ENCODE results near the gene KCNK13. TPM values are rescaled to one million over a fixed set of nuclear protein-coding genes. Genes with fewer than 3 reads are reported as not detected.

KCNK13 gene
- total RNA-seq, 1 experiment from 2014 or later = 0.17 TPM

GRCh38 chr14:90179809-90180779 lies 118.3 kb downstream of the KCNK13 start:
- CTCF ChIA-PET = no interaction called here

DNA sequence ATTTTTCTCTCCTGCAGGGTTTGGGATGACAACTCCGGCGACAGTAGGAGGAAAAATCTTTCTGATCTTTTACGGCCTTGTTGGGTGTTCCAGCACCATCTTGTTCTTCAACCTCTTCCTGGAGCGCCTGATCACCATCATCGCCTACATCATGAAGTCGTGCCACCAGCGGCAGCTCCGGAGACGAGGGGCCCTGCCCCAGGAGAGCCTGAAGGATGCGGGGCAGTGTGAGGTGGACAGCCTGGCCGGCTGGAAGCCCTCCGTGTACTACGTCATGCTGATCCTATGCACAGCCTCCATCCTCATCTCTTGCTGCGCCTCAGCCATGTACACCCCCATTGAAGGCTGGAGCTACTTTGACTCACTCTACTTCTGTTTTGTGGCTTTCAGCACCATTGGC lies 122.3 kb downstream of the KCNK13 start:
- peaks cover 21% of the 10 kb centered on the region for H3K27me3 Mint-ChIP-seq (ENCODE audit: low read depth)
- no peak for DNase-seq (ENCODE audit: low spot score)
- peaks cover 16% of the 10 kb centered on the region for H3K9me3 Mint-ChIP-seq
- ChIA-PET POLR2A (no interaction called here), CTCF (no interaction called here)
- TF ChIP-seq OVOL2 (CRISPR knock-in tag; IDR thresholded peaks at IDR 0.05; ENCODE audit: borderline replicate concordance) = no peak
- TF ChIP-seq, protein P1, sequence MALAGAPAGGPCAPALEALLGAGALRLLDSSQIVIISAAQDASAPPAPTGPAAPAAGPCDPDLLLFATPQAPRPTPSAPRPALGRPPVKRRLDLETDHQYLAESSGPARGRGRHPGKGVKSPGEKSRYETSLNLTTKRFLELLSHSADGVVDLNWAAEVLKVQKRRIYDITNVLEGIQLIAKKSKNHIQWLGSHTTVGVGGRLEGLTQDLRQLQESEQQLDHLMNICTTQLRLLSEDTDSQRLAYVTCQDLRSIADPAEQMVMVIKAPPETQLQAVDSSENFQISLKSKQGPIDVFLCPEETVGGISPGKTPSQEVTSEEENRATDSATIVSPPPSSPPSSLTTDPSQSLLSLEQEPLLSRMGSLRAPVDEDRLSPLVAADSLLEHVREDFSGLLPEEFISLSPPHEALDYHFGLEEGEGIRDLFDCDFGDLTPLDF (CRISPR knock-in tag; IDR thresholded peaks at IDR 0.05) = no peak
- no peak overlapping the region for H3K4me3 Mint-ChIP-seq
- ATAC-seq = no peak
- H3K27ac Mint-ChIP-seq = no peak overlapping the region
- H3K36me3 Mint-ChIP-seq = no peaks in the 10 kb centered on the region
- no peaks in the 10 kb centered on the region for H3K4me1 Mint-ChIP-seq

More at GRCh38 chr14:90179809-90180779, 118.3 kb downstream of the KCNK13 start:
- H3K4me3 Mint-ChIP-seq = no peak overlapping the region
- no peaks in the 10 kb centered on the region for H3K36me3 Mint-ChIP-seq
- H3K27ac Mint-ChIP-seq = no peak overlapping the region
- no peaks in the 10 kb centered on the region for H3K4me1 Mint-ChIP-seq
- POLR2A ChIA-PET = no interaction called here
- ATAC-seq (no peak), DNase-seq (ENCODE audit: low spot score) (no peak)
- TF ChIP-seq SMAD4 (CRISPR knock-in tag; IDR thresholded peaks at IDR 0.05) = no peak
- TF ChIP-seq ZNF396 (CRISPR knock-in tag; IDR thresholded peaks at IDR 0.05; ENCODE audit: borderline replicate concordance) = no peak
- TF ChIP-seq MAX (CRISPR knock-in tag; IDR thresholded peaks at IDR 0.05) = no peak
- TF ChIP-seq MYBL2 (CRISPR knock-in tag; IDR thresholded peaks at IDR 0.05) = no peak
- TF ChIP-seq NFATC4 (CRISPR knock-in tag; IDR thresholded peaks at IDR 0.05) = no peak
- no peak for TF ChIP-seq SMAD3 (CRISPR knock-in tag; IDR thresholded peaks at IDR 0.05; ENCODE audit: borderline replicate concordance)
- no peak for TF ChIP-seq ZNF532 (CRISPR knock-in tag; IDR thresholded peaks at IDR 0.05; ENCODE audit: borderline replicate concordance)
- TF ChIP-seq FOXJ3 (CRISPR knock-in tag; IDR thresholded peaks at IDR 0.05; ENCODE audit: borderline replicate concordance) = no peak
- no peak for TF ChIP-seq PREB (CRISPR knock-in tag; IDR thresholded peaks at IDR 0.05; ENCODE audit: borderline replicate concordance)
- TF ChIP-seq, protein P2, sequence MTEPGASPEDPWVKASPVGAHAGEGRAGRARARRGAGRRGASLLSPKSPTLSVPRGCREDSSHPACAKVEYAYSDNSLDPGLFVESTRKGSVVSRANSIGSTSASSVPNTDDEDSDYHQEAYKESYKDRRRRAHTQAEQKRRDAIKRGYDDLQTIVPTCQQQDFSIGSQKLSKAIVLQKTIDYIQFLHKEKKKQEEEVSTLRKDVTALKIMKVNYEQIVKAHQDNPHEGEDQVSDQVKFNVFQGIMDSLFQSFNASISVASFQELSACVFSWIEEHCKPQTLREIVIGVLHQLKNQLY (CRISPR knock-in tag; IDR thresholded peaks at IDR 0.05) = no peak
- TF ChIP-seq, protein P3, sequence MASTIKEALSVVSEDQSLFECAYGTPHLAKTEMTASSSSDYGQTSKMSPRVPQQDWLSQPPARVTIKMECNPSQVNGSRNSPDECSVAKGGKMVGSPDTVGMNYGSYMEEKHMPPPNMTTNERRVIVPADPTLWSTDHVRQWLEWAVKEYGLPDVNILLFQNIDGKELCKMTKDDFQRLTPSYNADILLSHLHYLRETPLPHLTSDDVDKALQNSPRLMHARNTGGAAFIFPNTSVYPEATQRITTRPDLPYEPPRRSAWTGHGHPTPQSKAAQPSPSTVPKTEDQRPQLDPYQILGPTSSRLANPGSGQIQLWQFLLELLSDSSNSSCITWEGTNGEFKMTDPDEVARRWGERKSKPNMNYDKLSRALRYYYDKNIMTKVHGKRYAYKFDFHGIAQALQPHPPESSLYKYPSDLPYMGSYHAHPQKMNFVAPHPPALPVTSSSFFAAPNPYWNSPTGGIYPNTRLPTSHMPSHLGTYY (CRISPR knock-in tag; IDR thresholded peaks at IDR 0.05) = no peak
- peaks cover 9% of the 10 kb centered on the region for H3K9me3 Mint-ChIP-seq
- H3K27me3 Mint-ChIP-seq (ENCODE audit: low read depth) = peaks cover 21% of the 10 kb centered on the region
